GM12878 (cell line): ENCODE results near the gene NKAIN2. TPM values are rescaled to one million over a fixed set of nuclear protein-coding genes. Genes with fewer than 3 reads are reported as not detected.

Experiments used
- ATAC-seq: fragments of 200-7000 bp; cut with Tn5 transposase; 3 replicates; pipeline ENCODE4 v1.9.1; 2020; ENCODE audit warnings: mild to moderate bottlenecking, moderate library complexity
- BruUV-seq: library from RNA; stranded (reverse); fragments of 400-500 nt; replicated peaks from 2 replicates; lab custom pipeline; 2021; lab: Mats Ljungman, UMichigan
- CTCF ChIA-PET: fragments of 300-600 bp; sonication (Branson Sonifier 250); formaldehyde crosslinking; extraction: SDS; loops from one replicate; lab custom pipeline; 2021; ENCODE audit warnings: inconsistent platforms; lab: Yijun Ruan, JAX
- POLR2A ChIA-PET: fragments of 350-600 bp; formaldehyde crosslinking; extraction: SDS; loops from one replicate; lab custom pipeline; 2021; ENCODE audit warnings: inconsistent platforms; lab: Charles Lee
- RAD21 ChIA-PET: fragments of 300-600 bp; sonication (Branson Sonifier 250); formaldehyde crosslinking; loops from one replicate; lab custom pipeline; 2023; ENCODE audit warnings: antibody characterized with exemption; ENCODE audit not compliant: unreplicated experiment; lab: Charles Lee
- SMC1A ChIA-PET: fragments of 300-600 bp; sonication (Branson Sonifier 250); formaldehyde crosslinking; loops from one replicate; lab custom pipeline; 2023; ENCODE audit not compliant: unreplicated experiment, uncharacterized antibody; lab: Charles Lee
- DNase-seq: peaks from one replicate; pipeline ENCODE4 v3.0.0-alpha.2; 2011; ENCODE audit warnings: low read depth, low spot score
- FAIRE-seq: peaks from 3 replicates; lab custom pipeline; 2011; peaks lifted over from hg19 to GRCh38; lab: Jason Lieb, UNC
- H2AFZ ChIP-seq: 2 replicates; pipeline ENCODE4 v1.6.0; 2011; ENCODE audit warnings: low read depth, low read length, control low read depth; ENCODE audit not compliant: control insufficient read depth
- H3K27ac ChIP-seq: 2 replicates; pipeline ENCODE4 v1.5.1; 2011; ENCODE audit warnings: control low read depth; ENCODE audit not compliant: control insufficient read depth, insufficient read depth
- H3K27me3 ChIP-seq, 2 experiments: replicated peaks in 1 of 2; 2 replicates each; pipeline versions ENCODE4 v1.6.0 to v1.6.1; 2011; ENCODE audit warnings: low read length in 1 of 2; ENCODE audit not compliant: control insufficient read depth in 2 of 2, insufficient read depth in 2 of 2
- H3K36me3 ChIP-seq, 2 experiments: 2 replicates each; pipeline ENCODE4 v1.5.1; 2011; ENCODE audit warnings: low read length in 1 of 2; ENCODE audit not compliant: control insufficient read depth in 2 of 2, insufficient read depth in 2 of 2
- H3K4me1 ChIP-seq: 2 replicates; pipeline ENCODE4 v1.6.1; 2011; ENCODE audit warnings: mild to moderate bottlenecking, low read length, moderate library complexity, mixed read lengths; ENCODE audit not compliant: control insufficient read depth, insufficient read depth
- H3K4me2 ChIP-seq: 2 replicates; pipeline ENCODE4 v1.6.0; 2011; ENCODE audit warnings: control low read depth; ENCODE audit not compliant: control insufficient read depth, insufficient read depth
- H3K4me3 ChIP-seq: fragments of 200-600 bp; sonication (generic); 2 replicates; pipeline ENCODE4 v1.5.1; 2016
- H3K79me2 ChIP-seq: 2 replicates; pipeline ENCODE4 v1.6.0; 2011; ENCODE audit warnings: low read length; ENCODE audit not compliant: control insufficient read depth, insufficient read depth
- H3K9ac ChIP-seq: 2 replicates; pipeline ENCODE4 v1.8.0; 2011; ENCODE audit warnings: low read length, control low read depth, mixed read lengths; ENCODE audit not compliant: control insufficient read depth, insufficient read depth
- H3K9me3 ChIP-seq: replicated peaks from 3 replicates; pipeline ENCODE4 v1.5.1; 2011; ENCODE audit warnings: mild to moderate bottlenecking, low read length; ENCODE audit not compliant: control insufficient read depth, insufficient read depth
- H4K20me1 ChIP-seq: 2 replicates; pipeline ENCODE4 v1.6.0; 2011; ENCODE audit not compliant: control insufficient read depth, insufficient read depth
- BCL11A ChIP-seq: IDR thresholded peaks from 2 replicates; pipeline ENCODE4 v1.6.1; 2011; ENCODE audit warnings: low read depth, low read length
- BMI1 ChIP-seq: fragments of 450-650 bp; IDR thresholded peaks from 2 replicates; pipeline ENCODE4 v1.6.1; 2016; ENCODE audit warnings: mild to moderate bottlenecking, moderate library complexity, borderline replicate concordance
- CHD1 ChIP-seq: IDR thresholded peaks from 2 replicates; pipeline ENCODE4 v1.6.1; 2012; ENCODE audit warnings: low read depth, low read length, improper control_type of control experiment
- DPF2 ChIP-seq: fragments of 450-650 bp; IDR thresholded peaks from 2 replicates; pipeline ENCODE4 v1.6.1; 2017; ENCODE audit warnings: mild to moderate bottlenecking
- HDGF ChIP-seq: fragments of 450-650 bp; IDR thresholded peaks from 2 replicates; pipeline ENCODE4 v1.6.1; 2016; ENCODE audit warnings: antibody characterized with exemption
- IRF5 ChIP-seq: fragments of 450-650 bp; IDR thresholded peaks from 2 replicates; pipeline ENCODE4 v1.6.1; 2017; ENCODE audit warnings: borderline replicate concordance
- KLF5 ChIP-seq: fragments of 450-650 bp; IDR thresholded peaks from 2 replicates; pipeline ENCODE4 v1.6.1; 2014; ENCODE audit warnings: mild to moderate bottlenecking; ENCODE audit not compliant: partially characterized antibody
- MTA3 ChIP-seq: IDR thresholded peaks from 2 replicates; pipeline ENCODE4 v1.6.1; 2012; ENCODE audit warnings: low read length, inconsistent platforms, borderline replicate concordance
- NFYA ChIP-seq: IDR thresholded peaks from 2 replicates; pipeline ENCODE4 v1.6.1; 2011; ENCODE audit warnings: low read depth, mild to moderate bottlenecking, low read length, improper control_type of control experiment, borderline replicate concordance
- NR2C2 ChIP-seq: IDR thresholded peaks from 2 replicates; pipeline ENCODE4 v1.6.1; 2011; ENCODE audit warnings: borderline replicate concordance, low read depth; ENCODE audit not compliant: control insufficient read depth, insufficient read length
- RBBP5 ChIP-seq: fragments of 200-600 bp; sonication (generic); conservative IDR thresholded peaks from 2 replicates; pipeline ENCODE4 v1.6.1; 2016
- RUNX3 ChIP-seq: IDR thresholded peaks from 2 replicates; pipeline ENCODE4 v1.6.1; 2012; ENCODE audit warnings: low read length, inconsistent platforms
- SIX5 ChIP-seq: IDR thresholded peaks from 2 replicates; pipeline ENCODE4 v1.6.1; 2011; ENCODE audit warnings: mild to moderate bottlenecking, low read depth, low read length, moderate library complexity; ENCODE audit not compliant: severe bottlenecking
- SMC3 ChIP-seq: IDR thresholded peaks from 2 replicates; pipeline ENCODE4 v1.6.1; 2011; ENCODE audit warnings: low read length, improper control_type of control experiment, borderline replicate concordance
- SREBF1 ChIP-seq: IDR thresholded peaks from 2 replicates; pipeline ENCODE4 v1.6.1; 2012; ENCODE audit warnings: mild to moderate bottlenecking, low read length
- SREBF2 ChIP-seq: IDR thresholded peaks from 2 replicates; pipeline ENCODE4 v1.6.1; 2012; ENCODE audit warnings: mild to moderate bottlenecking, low read length
- ZZZ3 ChIP-seq: IDR thresholded peaks from 2 replicates; pipeline ENCODE4 v1.6.1; 2011; ENCODE audit warnings: low read depth; ENCODE audit not compliant: control insufficient read depth, insufficient read length
- WGBS: methylation state at CpG from one replicate; pipeline ENCODE4 v1.1.6; 2016; ENCODE audit warnings: low lambda C conversion rate; ENCODE audit not compliant: insufficient replicate concordance, insufficient coverage; ENCODE audit errors: missing lambda C conversion rate; 5-methylcytosine and 5-hydroxymethylcytosine counted together
- in situ Hi-C: fragments of 300-500 bp; cut with MboI; formaldehyde crosslinking; loops from 9 replicates; pipeline ENCODE4 v1.14.3; 2018; ENCODE audit warnings: mixed read lengths
- intact Hi-C: fragments of 100-400 bp; cut with micrococcal nuclease; formaldehyde crosslinking; loops from one replicate; pipeline ENCODE4 v1.14.2; 2022; ENCODE audit not compliant: unreplicated experiment
- polyA plus RNA-seq, 11 experiments: library from polyadenylated mRNA; depleted of rRNA in 4 of 11; unstranded in 6 of 11; stranded (reverse) in 5 of 11; fragments of >200 nt; fragmentation: Nextera tagmentation in 4 of 11; fragmentation: Illumina TruSeq in 1 of 11; extraction: Ambion mirVana in 4 of 11; extraction: Trizol in 1 of 11; gene quantifications; 1 replicate in 1 of 11; 2 replicates in 10 of 11; pipeline versions ENCODE4 v1.2.1 to v1.2.3, GENCODE V29; 2011 to 2016; ENCODE audit warnings: inconsistent platforms in 2 of 11, missing spikeins in 2 of 11, low read depth in 1 of 11
- total RNA-seq, 4 experiments: library from RNA; depleted of rRNA in 3 of 4; stranded (reverse); fragments of >200 nt in 3 of 4; fragmentation: Illumina TruSeq in 1 of 4; extraction: Trizol in 1 of 4; gene quantifications; 2 replicates each; pipeline versions ENCODE4 v1.2.1 to v1.2.3, GENCODE V29; 2013 to 2021
- TF ChIP-seq, protein P1 (sequence below): IDR thresholded peaks from 2 replicates; pipeline ENCODE4 v1.6.1; 2011; ENCODE audit warnings: borderline replicate concordance, low read depth, mild to moderate bottlenecking, moderate library complexity, mixed read lengths, low read length; ENCODE audit not compliant: insufficient read depth; ENCODE audit errors: extremely low read length

The NKAIN2 gene
- total and polyA plus RNA-seq, 10 of the 15 experiments (the other 5 are each of a cell fraction or from before 2014, with no cell fraction given): not detected

DNA sequence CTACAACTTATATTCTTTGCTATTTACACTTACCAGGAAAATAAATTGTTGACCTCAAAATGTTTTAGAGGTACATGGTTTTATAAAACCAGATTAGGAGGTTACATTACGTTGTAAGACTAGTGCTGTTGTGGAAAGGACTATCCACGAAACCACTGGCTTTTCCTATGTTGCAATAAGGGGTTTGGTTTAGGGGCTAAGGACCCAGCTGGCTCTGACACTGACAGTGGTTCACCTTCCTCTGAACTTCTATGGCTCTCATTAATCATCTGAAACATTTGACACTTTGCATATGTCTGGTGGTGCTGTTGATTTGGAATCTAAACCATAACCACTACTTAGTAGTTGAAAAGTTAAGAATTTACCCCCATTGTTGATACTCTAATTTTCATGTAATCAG, 186.7 kb downstream of the NKAIN2 start:
- Histone ChIP-seq H3K4me1 (no peaks in the 10 kb centered on the region), H3K79me2 (no peaks in the 10 kb centered on the region), H3K27me3 (no peaks in the 10 kb centered on the region), H3K27ac (no peak overlapping the region), H3K36me3 (no peaks in the 10 kb centered on the region), H4K20me1 (no peaks in the 10 kb centered on the region), H3K4me3 (no peak overlapping the region), H3K9ac (no peak overlapping the region), H2AFZ (no peak overlapping the region), H3K9me3 (no peaks in the 10 kb centered on the region), H3K4me2 (no peak overlapping the region)
- TF ChIP-seq ZZZ3 (no peak), RBBP5 (no peak), NFYA (no peak), BMI1 (no peak), KLF5 (no peak), SREBF2 (no peak), HDGF (no peak), MTA3 (no peak), SREBF1 (no peak), BCL11A (no peak), IRF5 (no peak), NR2C2 (no peak), SIX5 (no peak), CHD1 (no peak), RUNX3 (no peak), SMC3 (no peak), DPF2 (no peak)
- TF ChIP-seq, protein P1, sequence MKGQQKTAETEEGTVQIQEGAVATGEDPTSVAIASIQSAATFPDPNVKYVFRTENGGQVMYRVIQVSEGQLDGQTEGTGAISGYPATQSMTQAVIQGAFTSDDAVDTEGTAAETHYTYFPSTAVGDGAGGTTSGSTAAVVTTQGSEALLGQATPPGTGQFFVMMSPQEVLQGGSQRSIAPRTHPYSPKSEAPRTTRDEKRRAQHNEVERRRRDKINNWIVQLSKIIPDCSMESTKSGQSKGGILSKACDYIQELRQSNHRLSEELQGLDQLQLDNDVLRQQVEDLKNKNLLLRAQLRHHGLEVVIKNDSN: no peak
- ATAC-seq: no peak
- BruUV-seq: no TSS peak
- intact Hi-C loops: no loop called here
- in situ Hi-C loops: no loop called here
- no peak for DNase-seq
- SMC1A ChIA-PET: no interaction called here
- whole genome bisulfite sequencing: 2% methylated on average over 2 of the region's 2 CpGs
- RAD21 ChIA-PET: no interaction called here
- POLR2A ChIA-PET: no interaction called here
- FAIRE-seq: no peak
- CTCF ChIA-PET: no interaction called here
